HCT116 (cell line): Measurements from ENCODE around the gene SPAG8. TPM values are rescaled to one million over a fixed set of nuclear protein-coding genes. Genes with fewer than 3 reads are reported as not detected.

Source experiments
- ATAC-seq: fragments of 200-7000 bp; cut with Tn5 transposase; 2 replicates; pipeline ENCODE4 v1.9.1; 2020; ENCODE audit warnings: mild to moderate bottlenecking, moderate library complexity
- BruUV-seq: library from RNA; stranded (reverse); fragments of 400-500 nt; replicated peaks from 2 replicates; lab custom pipeline; 2021; lab: Mats Ljungman, UMichigan
- CTCF ChIA-PET: fragments of 300-600 bp; sonication (Branson Sonifier 250); formaldehyde crosslinking; loops from one replicate; lab custom pipeline; 2021; ENCODE audit warnings: antibody characterized with exemption; lab: Charles Lee
- POLR2A ChIA-PET: fragments of 300-600, 350-600 bp; sonication (Branson Sonifier 250); formaldehyde crosslinking; loops from one replicate; lab custom pipeline; 2021; ENCODE audit warnings: antibody characterized with exemption; lab: Charles Lee
- RAD21 ChIA-PET, 2 experiments: fragments of 300-600 bp; sonication (Branson Sonifier 250); formaldehyde crosslinking; loops; one replicate each; lab custom pipeline; 2023; ENCODE audit warnings: low total read pairs in 2 of 2; ENCODE audit not compliant: uncharacterized antibody in 2 of 2, unreplicated experiment in 2 of 2, low non-redundant PET in 1 of 2; lab: Charles Lee
- DNase-seq: peaks from one replicate; pipeline ENCODE4 v3.0.0-alpha.2; 2010; ENCODE audit warnings: low read depth, low spot score
- H2AFZ ChIP-seq: fragments of 200-600 bp; shearing (Covaris generic), sonication (generic); 2 replicates; pipeline ENCODE4 v1.6.1; 2017; ENCODE audit warnings: low read depth, mixed run types, mixed read lengths, antibody characterized with exemption, low read length; ENCODE audit not compliant: poor library complexity, severe bottlenecking
- H3K27ac ChIP-seq: 2 replicates; pipeline ENCODE4 v1.5.1; 2012; ENCODE audit warnings: low read depth, low read length
- H3K27me3 ChIP-seq: fragments of 200-600 bp; sonication (generic); 2 replicates; pipeline ENCODE4 v1.6.1; 2016; ENCODE audit warnings: mixed run types, low read length, mixed read lengths; ENCODE audit not compliant: insufficient read depth
- H3K36me3 ChIP-seq, 2 experiments: fragments of 200-500 bp in 1 of 2; fragments of 200-600 bp in 1 of 2; sonication (Bioruptor generic) in 1 of 2; sonication (generic) in 1 of 2; 2 replicates each; pipeline versions ENCODE4 v1.5.1 to v1.6.1; 2014 to 2016; ENCODE audit warnings: low read length in 2 of 2, inconsistent platforms in 1 of 2, mixed read lengths in 1 of 2, mixed run types in 1 of 2; ENCODE audit not compliant: insufficient read depth in 2 of 2, control insufficient read depth in 1 of 2
- H3K4me1 ChIP-seq, 2 experiments: fragments of 200-600 bp in 1 of 2; sonication (generic) in 1 of 2; 2 replicates each; pipeline versions ENCODE4 v1.5.1 to v1.6.1; 2012 to 2017; ENCODE audit warnings: low read length in 2 of 2, inconsistent platforms in 1 of 2, mild to moderate bottlenecking in 1 of 2, mixed read lengths in 1 of 2, mixed run types in 1 of 2, moderate library complexity in 1 of 2; ENCODE audit not compliant: insufficient read depth in 2 of 2, control insufficient read depth in 1 of 2
- H3K4me2 ChIP-seq: fragments of 200-600 bp; sonication (generic); 2 replicates; pipeline ENCODE4 v1.6.1; 2017; ENCODE audit warnings: mixed run types, low read length, mixed read lengths
- H3K4me3 ChIP-seq, 2 experiments: fragments of 200-600 bp in 1 of 2; sonication (generic) in 1 of 2; replicated peaks in 1 of 2; 2 replicates each; pipeline ENCODE4 v1.5.1; 2011 to 2016; ENCODE audit warnings: low read length in 2 of 2, control low read depth in 1 of 2, low read depth in 1 of 2, mild to moderate bottlenecking in 1 of 2, mixed read lengths in 1 of 2, mixed run types in 1 of 2
- H3K79me2 ChIP-seq: fragments of 200-600 bp; sonication (generic); 2 replicates; pipeline ENCODE4 v1.6.1; 2017; ENCODE audit warnings: mild to moderate bottlenecking, mixed run types, low read length, moderate library complexity, mixed read lengths; ENCODE audit not compliant: insufficient read depth
- H3K9ac ChIP-seq: fragments of 200-600 bp; sonication (generic); 2 replicates; pipeline ENCODE4 v1.6.1; 2016; ENCODE audit warnings: low read length, mixed read lengths
- H3K9me2 ChIP-seq: fragments of 200-600 bp; sonication (generic), shearing (Covaris generic); 2 replicates; pipeline ENCODE4 v1.6.1; 2017; ENCODE audit warnings: mixed run types, mild to moderate bottlenecking, moderate library complexity; ENCODE audit not compliant: insufficient read depth
- H3K9me3 ChIP-seq, 2 experiments: fragments of 200-500 bp in 1 of 2; fragments of 200-600 bp in 1 of 2; sonication (Bioruptor generic) in 1 of 2; sonication (generic) in 1 of 2; 2 replicates each; pipeline ENCODE4 v1.6.1; 2014 to 2017; ENCODE audit warnings: low read length in 2 of 2, mixed read lengths in 2 of 2, inconsistent platforms in 1 of 2, low read depth in 1 of 2, mild to moderate bottlenecking in 1 of 2, mixed run types in 1 of 2, moderate library complexity in 1 of 2; ENCODE audit not compliant: control insufficient read depth in 1 of 2, insufficient read depth in 1 of 2
- H4K20me1 ChIP-seq: fragments of 200-600 bp; sonication (generic), shearing (Covaris generic); 2 replicates; pipeline ENCODE4 v1.6.1; 2017; ENCODE audit warnings: mixed run types, mild to moderate bottlenecking, moderate library complexity; ENCODE audit not compliant: insufficient read depth
- CEBPB ChIP-seq: IDR thresholded peaks from 2 replicates; pipeline ENCODE4 v1.6.1; 2012; ENCODE audit warnings: low read depth
- EGR1 ChIP-seq: IDR thresholded peaks from 2 replicates; pipeline ENCODE4 v1.6.1; 2012; ENCODE audit warnings: low read depth
- EZH2 ChIP-seq: fragments of 200-600 bp; sonication (generic); IDR thresholded peaks from 2 replicates; pipeline ENCODE4 v1.6.1; 2017; ENCODE audit warnings: antibody characterized with exemption, mixed run types
- EZH2phosphoT487 ChIP-seq: fragments of 200-600 bp; IDR thresholded peaks from 2 replicates; pipeline ENCODE4 v1.6.1; 2018; ENCODE audit warnings: antibody characterized with exemption, borderline replicate concordance
- FOSL1 ChIP-seq: IDR thresholded peaks from 2 replicates; pipeline ENCODE4 v1.6.1; 2012; ENCODE audit warnings: low read depth
- JUND ChIP-seq: IDR thresholded peaks from 2 replicates; pipeline ENCODE4 v1.6.1; 2012
- MAX ChIP-seq: IDR thresholded peaks from 2 replicates; pipeline ENCODE4 v1.6.1; 2012
- POLR2AphosphoS5 ChIP-seq: IDR thresholded peaks from 2 replicates; pipeline ENCODE4 v1.6.1; 2011; ENCODE audit warnings: mild to moderate bottlenecking, low read depth, low read length, moderate library complexity
- RAD21 ChIP-seq: IDR thresholded peaks from 2 replicates; pipeline ENCODE4 v1.6.1; 2012; ENCODE audit warnings: low read depth, mild to moderate bottlenecking
- REST ChIP-seq: IDR thresholded peaks from 2 replicates; pipeline ENCODE4 v1.6.1; 2012; ENCODE audit warnings: low read depth
- SIN3A ChIP-seq: IDR thresholded peaks from 2 replicates; pipeline ENCODE4 v1.6.1; 2012; ENCODE audit warnings: low read depth
- SP1 ChIP-seq: IDR thresholded peaks from 2 replicates; pipeline ENCODE4 v1.6.1; 2012; ENCODE audit warnings: low read depth
- ZBTB33 ChIP-seq: IDR thresholded peaks from 2 replicates; pipeline ENCODE4 v1.6.1; 2011; ENCODE audit warnings: mild to moderate bottlenecking, low read length, moderate library complexity; ENCODE audit not compliant: insufficient replicate concordance; ENCODE audit errors: extremely low read depth
- ZFX ChIP-seq: fragments of 450-650 bp; IDR thresholded peaks from 2 replicates; pipeline ENCODE4 v1.6.1; 2017
- ZNF274 ChIP-seq: fragments of 200-500 bp; sonication (Bioruptor generic); IDR thresholded peaks from 2 replicates; pipeline ENCODE4 v1.6.1; 2014; ENCODE audit warnings: mild to moderate bottlenecking, low read depth, low read length, inconsistent platforms
- intact Hi-C: fragments of 100-400 bp; cut with micrococcal nuclease; formaldehyde crosslinking; loops from 2 replicates; pipeline ENCODE4 v1.10.0; 2022
- total RNA-seq: library from RNA; stranded (reverse); gene quantifications from one replicate; pipeline ENCODE4 v1.2.1, GENCODE V29; 2021; ENCODE audit not compliant: unreplicated experiment

Gene SPAG8
- total RNA-seq, 1 experiment from 2014 or later: 0.39 TPM

DNA sequence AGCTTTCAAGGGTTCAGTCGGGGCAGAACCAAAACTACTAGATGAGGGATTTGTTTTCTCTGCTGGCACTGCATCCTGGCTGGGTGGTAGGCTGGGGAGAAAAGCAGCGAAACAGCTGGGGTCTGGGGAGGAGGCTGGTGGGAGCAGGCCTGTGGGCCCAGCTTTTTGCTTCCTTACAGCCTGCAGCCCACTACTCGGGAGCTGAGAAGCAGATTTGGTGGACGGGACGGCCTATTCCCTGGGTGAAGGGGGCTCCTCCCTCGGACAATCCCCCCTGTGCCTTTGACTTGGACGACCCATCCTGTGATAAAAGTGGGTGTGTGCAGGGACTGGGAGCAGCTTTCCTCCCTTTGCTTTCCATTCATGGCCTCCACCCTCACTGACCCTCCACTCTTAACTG, 11.5 kb downstream of the SPAG8 start:
- POLR2A ChIA-PET: interaction anchor here (1.4 kb wide), 1 partner anchor 13 kb away, joined by 3 read pairs; no protein-coding TSS in a partner anchor

More for the DNA sequence above, 11.5 kb downstream of the SPAG8 start:
- Histone ChIP-seq H4K20me1 (no peaks in the 10 kb centered on the region), H3K79me2 (no peaks in the 10 kb centered on the region), H3K9me3 (no peaks in the 10 kb centered on the region), H2AFZ (no peak overlapping the region), H3K4me2 (no peak overlapping the region), H3K9me2 (no peaks in the 10 kb centered on the region), H3K36me3 (0 out of 4 replicates have a peak, but pooled peaks cover 0 to 7% of the 10 kb centered on the region in 2 experiments), H3K9ac (no peak overlapping the region), H3K4me3 (no peak overlapping the region), H3K4me1 (peaks cover 0 to 21% of the 10 kb centered on the region in 2 experiments; a peak in 2 of 4 replicates), H3K27me3 (no peaks in the 10 kb centered on the region), H3K27ac (no peak overlapping the region)
- intact Hi-C loops: no loop called here
- TF ChIP-seq EGR1: no peak
- TF ChIP-seq CEBPB: no peak
- TF ChIP-seq RAD21: no peak
- TF ChIP-seq ZBTB33: no peak
- TF ChIP-seq SP1: no peak
- TF ChIP-seq JUND: no peak
- no peak for TF ChIP-seq FOSL1
- TF ChIP-seq EZH2phosphoT487: no peak
- TF ChIP-seq POLR2AphosphoS5: no peak
- TF ChIP-seq ZNF274: no peak
- TF ChIP-seq SIN3A: no peak
- TF ChIP-seq REST: no peak
- TF ChIP-seq ZFX: no peak
- no peak for TF ChIP-seq EZH2
- TF ChIP-seq MAX: no peak
- DNase-seq (no peak), ATAC-seq (no peak)
- no TSS peak for BruUV-seq
- RAD21 ChIA-PET: no interaction called here
- CTCF ChIA-PET: interaction anchor here (1.0 kb wide), 1 partner anchor 10 kb away, joined by 4 read pairs; no protein-coding TSS in a partner anchor
